Esophagus muscularis mucosa (tissue), 3 donors: ENCODE measurements around the gene SPAAR.

ENCODE experiments used
- CTCF ChIP-seq, 3 experiments: fragments of 200-600 bp in 2 of 3; fragments of 450-650 bp in 1 of 3; sonication (generic) in 2 of 3; IDR thresholded peaks; one replicate each; pipeline ENCODE4 v1.5.1; 2017 to 2019; ENCODE audit warnings: antibody characterized with exemption in 3 of 3, mild to moderate bottlenecking in 2 of 3, moderate library complexity in 1 of 3
- POLR2A ChIP-seq: fragments of 450-650 bp; IDR thresholded peaks from one replicate; pipeline ENCODE4 v1.6.1; 2017; ENCODE audit warnings: antibody characterized with exemption, moderate library complexity, mild to moderate bottlenecking, low read depth

- TF ChIP-seq CTCF (IDR thresholded peaks at IDR 0.05) (no peak), POLR2A (no peak)
These were observed 34.9 kb downstream of the SPAAR start for GRCh38 chr9:35944173-35944572.
